OCI-LY7 (cell line): ENCODE results near the gene PLEKHM3.

Experiments used
- EZH2phosphoT487 ChIP-seq: fragments of 200-600 bp; sonication (generic); IDR thresholded peaks from 2 replicates; pipeline ENCODE4 v1.6.1; 2018; ENCODE audit warnings: low read depth, borderline replicate concordance, mild to moderate bottlenecking, mixed run types, antibody characterized with exemption, low read length, moderate library complexity, mixed read lengths
- TF ChIP-seq, protein P1 (sequence below): fragments of 200-600 bp; sonication (generic); conservative IDR thresholded peaks from 2 replicates; pipeline ENCODE4 v1.5.1; 2014; ENCODE audit warnings: mild to moderate bottlenecking, antibody characterized with exemption, low read length, moderate library complexity, mixed read lengths

DNA sequence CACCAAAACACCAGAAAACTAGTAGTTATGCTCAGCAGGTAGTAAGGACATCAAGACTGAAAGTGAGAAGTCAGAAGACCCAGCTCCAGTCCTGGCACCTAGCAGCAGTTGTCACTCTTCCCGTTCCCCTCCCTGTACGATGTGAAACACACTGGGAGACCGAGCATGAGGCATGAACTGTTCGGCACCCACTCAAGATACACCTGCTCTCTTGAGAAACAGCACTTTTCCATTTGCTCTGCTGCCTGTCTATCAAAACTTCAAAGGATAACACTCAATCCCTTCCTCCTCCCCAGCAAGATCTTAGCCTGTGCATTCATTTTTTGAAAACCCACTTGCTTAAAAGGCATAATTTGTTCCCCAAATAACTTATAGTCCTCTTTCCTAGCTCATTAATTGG lies 123.9 kb downstream of the PLEKHM3 start:
- TF ChIP-seq EZH2phosphoT487: no peak
- TF ChIP-seq, protein P1, sequence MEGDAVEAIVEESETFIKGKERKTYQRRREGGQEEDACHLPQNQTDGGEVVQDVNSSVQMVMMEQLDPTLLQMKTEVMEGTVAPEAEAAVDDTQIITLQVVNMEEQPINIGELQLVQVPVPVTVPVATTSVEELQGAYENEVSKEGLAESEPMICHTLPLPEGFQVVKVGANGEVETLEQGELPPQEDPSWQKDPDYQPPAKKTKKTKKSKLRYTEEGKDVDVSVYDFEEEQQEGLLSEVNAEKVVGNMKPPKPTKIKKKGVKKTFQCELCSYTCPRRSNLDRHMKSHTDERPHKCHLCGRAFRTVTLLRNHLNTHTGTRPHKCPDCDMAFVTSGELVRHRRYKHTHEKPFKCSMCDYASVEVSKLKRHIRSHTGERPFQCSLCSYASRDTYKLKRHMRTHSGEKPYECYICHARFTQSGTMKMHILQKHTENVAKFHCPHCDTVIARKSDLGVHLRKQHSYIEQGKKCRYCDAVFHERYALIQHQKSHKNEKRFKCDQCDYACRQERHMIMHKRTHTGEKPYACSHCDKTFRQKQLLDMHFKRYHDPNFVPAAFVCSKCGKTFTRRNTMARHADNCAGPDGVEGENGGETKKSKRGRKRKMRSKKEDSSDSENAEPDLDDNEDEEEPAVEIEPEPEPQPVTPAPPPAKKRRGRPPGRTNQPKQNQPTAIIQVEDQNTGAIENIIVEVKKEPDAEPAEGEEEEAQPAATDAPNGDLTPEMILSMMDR: no peak
